D721Med (cell line): Measurements from ENCODE around the gene SRPK3.

Source experiments
- DNase-seq: peaks from one replicate; pipeline ENCODE4 v3.0.0; 2011; ENCODE audit warnings: low spot score; ENCODE audit not compliant: insufficient read length
- FAIRE-seq: peaks from 2 replicates; lab custom pipeline; 2011; peaks lifted over from hg19 to GRCh38; lab: Jason Lieb, UNC
- TF ChIP-seq, protein P1 (sequence below): IDR thresholded peaks from 2 replicates; pipeline ENCODE4 v1.5.1; 2012; ENCODE audit warnings: mild to moderate bottlenecking, control low read depth; ENCODE audit not compliant: insufficient read depth; ENCODE audit errors: missing control alignments

SRPK3 gene

DNA sequence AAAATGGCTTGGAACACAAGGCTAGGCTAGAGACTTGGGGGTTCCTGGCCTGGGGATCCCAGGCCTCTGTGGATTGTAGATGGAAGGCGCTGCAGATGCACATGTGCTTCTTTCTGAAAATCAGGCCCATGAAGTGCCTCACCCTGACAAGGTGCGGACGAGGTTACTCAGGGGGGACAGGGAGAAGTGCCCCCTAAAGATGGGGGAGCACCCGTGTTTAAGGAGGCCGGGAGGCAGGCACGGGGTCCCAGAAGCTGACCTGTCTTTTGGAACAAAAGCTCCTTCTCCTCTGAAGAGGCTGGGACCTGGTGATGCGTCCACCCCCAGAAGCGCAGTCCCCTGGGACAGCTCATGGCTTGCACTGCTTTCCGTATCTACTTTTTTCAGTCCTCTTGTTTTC lies 47.1 kb downstream of the SRPK3 start:
- TF ChIP-seq, protein P1, sequence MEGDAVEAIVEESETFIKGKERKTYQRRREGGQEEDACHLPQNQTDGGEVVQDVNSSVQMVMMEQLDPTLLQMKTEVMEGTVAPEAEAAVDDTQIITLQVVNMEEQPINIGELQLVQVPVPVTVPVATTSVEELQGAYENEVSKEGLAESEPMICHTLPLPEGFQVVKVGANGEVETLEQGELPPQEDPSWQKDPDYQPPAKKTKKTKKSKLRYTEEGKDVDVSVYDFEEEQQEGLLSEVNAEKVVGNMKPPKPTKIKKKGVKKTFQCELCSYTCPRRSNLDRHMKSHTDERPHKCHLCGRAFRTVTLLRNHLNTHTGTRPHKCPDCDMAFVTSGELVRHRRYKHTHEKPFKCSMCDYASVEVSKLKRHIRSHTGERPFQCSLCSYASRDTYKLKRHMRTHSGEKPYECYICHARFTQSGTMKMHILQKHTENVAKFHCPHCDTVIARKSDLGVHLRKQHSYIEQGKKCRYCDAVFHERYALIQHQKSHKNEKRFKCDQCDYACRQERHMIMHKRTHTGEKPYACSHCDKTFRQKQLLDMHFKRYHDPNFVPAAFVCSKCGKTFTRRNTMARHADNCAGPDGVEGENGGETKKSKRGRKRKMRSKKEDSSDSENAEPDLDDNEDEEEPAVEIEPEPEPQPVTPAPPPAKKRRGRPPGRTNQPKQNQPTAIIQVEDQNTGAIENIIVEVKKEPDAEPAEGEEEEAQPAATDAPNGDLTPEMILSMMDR, result no peak
- no peak for FAIRE-seq
- DNase-seq, result no peak

GRCh38 chrX:153828308-153828707 lies 47.5 kb downstream of the SRPK3 start:
- TF ChIP-seq, protein P1, result no peak
- DNase-seq (no peak), FAIRE-seq (no peak)

DNA sequence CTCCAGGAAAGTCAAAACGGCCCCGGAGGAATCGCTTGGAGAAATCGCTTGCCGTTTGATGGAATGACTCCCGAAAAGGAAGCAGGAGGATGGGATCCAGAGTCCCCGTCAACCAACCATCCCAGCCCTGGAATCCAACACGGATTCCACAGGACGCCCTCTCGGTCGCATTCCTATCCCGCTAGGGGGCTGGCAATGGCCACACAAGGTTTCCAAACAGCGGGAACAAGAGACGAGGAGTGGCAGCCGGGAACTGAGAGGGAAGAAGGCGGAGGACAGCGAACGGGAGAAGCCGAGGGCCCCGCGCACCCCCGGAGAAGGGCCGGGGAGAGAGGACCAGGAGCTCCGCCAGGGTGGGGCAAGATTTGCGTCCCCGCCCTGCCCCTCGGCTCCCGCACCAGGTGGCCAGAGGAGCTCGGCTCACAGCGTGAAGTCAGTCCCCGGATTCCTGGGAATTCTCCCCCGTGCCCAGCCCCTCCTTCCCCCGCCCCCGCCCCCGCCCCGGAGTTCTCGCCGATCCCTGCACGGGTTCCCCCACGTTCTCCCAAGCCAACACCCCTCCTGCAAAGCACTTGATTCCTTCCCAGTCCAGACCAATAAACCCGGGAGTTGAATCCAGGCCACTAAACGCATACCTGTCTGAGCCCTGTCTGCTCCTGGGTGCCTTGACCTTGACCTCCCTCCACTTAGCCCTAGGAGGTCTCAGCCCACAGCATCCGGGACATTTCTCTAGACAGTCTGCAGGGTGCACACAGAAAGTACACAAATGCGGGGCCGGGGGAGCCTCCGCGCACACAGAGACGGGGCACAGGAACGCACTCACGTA lies 48.1 kb downstream of the SRPK3 start:
- no peak for FAIRE-seq
- DNase-seq, result no peak
- TF ChIP-seq, protein P1, result no peak

- DNase-seq (no peak), FAIRE-seq (no peak)
- TF ChIP-seq, protein P1, result no peak
Measured at GRCh38 chrX:153829549-153829798, 48.6 kb downstream of the SRPK3 start.

- FAIRE-seq, result no peak
- no peak for DNase-seq
- TF ChIP-seq, protein P1, result no peak
Measured at GRCh38 chrX:153829799-153830639, 49.2 kb downstream of the SRPK3 start, which contains the start of gene PDZD4. TSS of gene PDZD4 (minus strand) at chrX:153830544. CDS start at chrX:153830298, 246 bp downstream.

GRCh38 chrX:153830640-153831428 lies 50.0 kb downstream of the SRPK3 start:
- TF ChIP-seq, protein P1, result no peak
- DNase-seq (no peak), FAIRE-seq (no peak)
